ENCODE results near the gene CDH4. TPM values are rescaled to one million over a fixed set of nuclear protein-coding genes. Genes with fewer than 3 reads are reported as not detected.

The CDH4 gene
- total RNA-seq, 1 donor from 2014 or later = 0.23 TPM

GRCh38 chr20:61593516-61593915 lies 341.5 kb downstream of the CDH4 start:
- no peak overlapping the region for H3K4me3 Mint-ChIP-seq (ENCODE audit: unreplicated experiment)
- TF ChIP-seq, protein P1, sequence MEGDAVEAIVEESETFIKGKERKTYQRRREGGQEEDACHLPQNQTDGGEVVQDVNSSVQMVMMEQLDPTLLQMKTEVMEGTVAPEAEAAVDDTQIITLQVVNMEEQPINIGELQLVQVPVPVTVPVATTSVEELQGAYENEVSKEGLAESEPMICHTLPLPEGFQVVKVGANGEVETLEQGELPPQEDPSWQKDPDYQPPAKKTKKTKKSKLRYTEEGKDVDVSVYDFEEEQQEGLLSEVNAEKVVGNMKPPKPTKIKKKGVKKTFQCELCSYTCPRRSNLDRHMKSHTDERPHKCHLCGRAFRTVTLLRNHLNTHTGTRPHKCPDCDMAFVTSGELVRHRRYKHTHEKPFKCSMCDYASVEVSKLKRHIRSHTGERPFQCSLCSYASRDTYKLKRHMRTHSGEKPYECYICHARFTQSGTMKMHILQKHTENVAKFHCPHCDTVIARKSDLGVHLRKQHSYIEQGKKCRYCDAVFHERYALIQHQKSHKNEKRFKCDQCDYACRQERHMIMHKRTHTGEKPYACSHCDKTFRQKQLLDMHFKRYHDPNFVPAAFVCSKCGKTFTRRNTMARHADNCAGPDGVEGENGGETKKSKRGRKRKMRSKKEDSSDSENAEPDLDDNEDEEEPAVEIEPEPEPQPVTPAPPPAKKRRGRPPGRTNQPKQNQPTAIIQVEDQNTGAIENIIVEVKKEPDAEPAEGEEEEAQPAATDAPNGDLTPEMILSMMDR (IDR thresholded peaks at IDR 0.05; ENCODE audit: unreplicated experiment) = no peak
- H3K36me3 Mint-ChIP-seq (ENCODE audit: low read depth, unreplicated experiment) = no peaks in the 10 kb centered on the region
- no peak overlapping the region for H3K27ac Mint-ChIP-seq (ENCODE audit: unreplicated experiment)
- no peak for DNase-seq (ENCODE audit: low spot score)
- peaks cover 6% of the 10 kb centered on the region for H3K9me3 Mint-ChIP-seq (ENCODE audit: unreplicated experiment)
- peaks cover 6% of the 10 kb centered on the region for H3K27me3 Mint-ChIP-seq (ENCODE audit: unreplicated experiment)
- no peaks in the 10 kb centered on the region for H3K4me1 Mint-ChIP-seq (ENCODE audit: unreplicated experiment)

DNA sequence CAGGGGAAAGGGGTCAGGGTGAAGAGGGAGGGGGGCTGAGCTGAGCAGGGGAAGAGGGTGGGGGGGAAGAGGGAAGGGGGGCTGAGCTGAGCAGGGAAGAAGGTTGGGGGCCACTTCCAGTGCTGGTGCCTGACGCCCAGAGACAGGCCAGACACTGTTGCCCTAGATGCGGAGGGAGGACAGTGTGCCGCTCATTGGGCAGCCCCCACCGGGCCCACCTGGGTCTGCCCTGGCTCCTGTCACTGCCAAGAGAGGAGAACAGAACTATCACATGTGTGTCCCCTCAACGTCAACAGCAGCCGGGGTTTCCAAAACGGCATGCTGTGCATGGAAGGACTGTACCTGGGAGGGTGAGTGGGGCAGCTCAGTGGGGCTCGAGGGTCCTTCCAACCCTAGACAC lies 342.1 kb downstream of the CDH4 start:
- no peak overlapping the region for H3K27ac Mint-ChIP-seq (ENCODE audit: unreplicated experiment)
- no peak overlapping the region for H3K4me3 Mint-ChIP-seq (ENCODE audit: unreplicated experiment)
- TF ChIP-seq, protein P1 (IDR thresholded peaks at IDR 0.05; ENCODE audit: unreplicated experiment) = no peak
- H3K27me3 Mint-ChIP-seq (ENCODE audit: unreplicated experiment) = peaks cover 8% of the 10 kb centered on the region
- no peaks in the 10 kb centered on the region for H3K36me3 Mint-ChIP-seq (ENCODE audit: low read depth, unreplicated experiment)
- no peak for DNase-seq (ENCODE audit: low spot score)
- no peaks in the 10 kb centered on the region for H3K4me1 Mint-ChIP-seq (ENCODE audit: unreplicated experiment)
- peaks cover 6% of the 10 kb centered on the region for H3K9me3 Mint-ChIP-seq (ENCODE audit: unreplicated experiment)

DNA sequence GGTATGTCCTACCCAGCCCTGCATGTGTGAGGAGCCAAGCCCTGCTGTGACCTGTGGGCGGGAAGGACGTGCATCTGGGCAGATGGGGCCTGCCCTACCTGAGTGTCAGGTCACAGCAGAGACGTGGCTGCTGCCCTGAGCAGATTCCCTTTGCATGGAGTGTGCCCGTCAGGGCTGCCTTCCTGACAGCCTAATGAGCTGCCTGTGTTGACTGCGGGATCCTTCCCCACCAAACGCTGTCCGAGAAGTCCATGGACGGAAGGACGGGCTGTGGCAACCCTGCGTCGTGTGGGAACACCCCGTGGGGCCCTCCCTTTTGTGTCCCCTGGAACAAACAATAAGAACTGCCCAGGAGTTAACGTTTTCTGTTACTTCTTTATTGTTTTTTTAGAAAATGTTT lies 343.2 kb downstream of the CDH4 start:
- Mint-ChIP-seq H3K4me3 (ENCODE audit: unreplicated experiment) (no peak overlapping the region), H3K4me1 (ENCODE audit: unreplicated experiment) (no peaks in the 10 kb centered on the region), H3K36me3 (ENCODE audit: low read depth, unreplicated experiment) (no peaks in the 10 kb centered on the region), H3K27ac (ENCODE audit: unreplicated experiment) (no peak overlapping the region), H3K9me3 (ENCODE audit: unreplicated experiment) (peaks cover 6% of the 10 kb centered on the region), H3K27me3 (ENCODE audit: unreplicated experiment) (peaks cover 8% of the 10 kb centered on the region)
- no peak for DNase-seq (ENCODE audit: low spot score)
- TF ChIP-seq, protein P1 (IDR thresholded peaks at IDR 0.05; ENCODE audit: unreplicated experiment) = no peak

- Mint-ChIP-seq H3K27me3 (ENCODE audit: unreplicated experiment) (peaks cover 7% of the 10 kb centered on the region), H3K4me3 (ENCODE audit: unreplicated experiment) (no peak overlapping the region), H3K27ac (ENCODE audit: unreplicated experiment) (no peak overlapping the region), H3K36me3 (ENCODE audit: low read depth, unreplicated experiment) (no peaks in the 10 kb centered on the region), H3K4me1 (ENCODE audit: unreplicated experiment) (no peaks in the 10 kb centered on the region), H3K9me3 (ENCODE audit: unreplicated experiment) (peaks cover 6% of the 10 kb centered on the region)
- TF ChIP-seq, protein P1 (IDR thresholded peaks at IDR 0.05; ENCODE audit: unreplicated experiment) = no peak
- no peak for DNase-seq (ENCODE audit: low spot score)
Observed at GRCh38 chr20:61596687-61597330, 344.7 kb downstream of the CDH4 start.

DNA sequence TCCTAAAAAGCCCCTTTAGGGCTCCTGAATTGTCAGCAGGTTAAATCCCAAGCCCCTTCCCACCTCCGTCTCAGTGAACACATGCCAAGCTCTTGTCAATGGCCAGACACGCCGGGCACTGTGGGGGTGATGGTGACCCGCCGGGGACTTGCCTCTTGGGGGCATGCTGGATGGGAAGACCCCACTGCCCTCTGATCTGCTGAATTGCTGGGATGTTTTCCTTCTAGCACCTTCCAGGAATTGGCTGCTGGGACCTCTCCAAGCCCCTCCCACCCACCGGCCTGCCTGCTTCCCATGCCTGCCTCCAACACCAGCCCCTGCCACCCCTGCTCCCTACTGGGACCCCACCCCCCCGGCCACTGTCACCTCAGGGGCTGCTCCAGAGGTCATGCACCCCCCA lies 345.9 kb downstream of the CDH4 start:
- TF ChIP-seq, protein P1 (IDR thresholded peaks at IDR 0.05; ENCODE audit: unreplicated experiment) = no peak
- peaks cover 6% of the 10 kb centered on the region for H3K9me3 Mint-ChIP-seq (ENCODE audit: unreplicated experiment)
- H3K27ac Mint-ChIP-seq (ENCODE audit: unreplicated experiment) = no peak overlapping the region
- no peaks in the 10 kb centered on the region for H3K36me3 Mint-ChIP-seq (ENCODE audit: low read depth, unreplicated experiment)
- DNase-seq (ENCODE audit: low spot score) = no peak
- peaks cover 7% of the 10 kb centered on the region for H3K27me3 Mint-ChIP-seq (ENCODE audit: unreplicated experiment)
- H3K4me3 Mint-ChIP-seq (ENCODE audit: unreplicated experiment) = no peak overlapping the region
- no peaks in the 10 kb centered on the region for H3K4me1 Mint-ChIP-seq (ENCODE audit: unreplicated experiment)

Data from endothelial cell (in vitro differentiated cells).